ENCODE results near the gene SMIM21. TPM values are rescaled to one million over a fixed set of nuclear protein-coding genes. Genes with fewer than 3 reads are reported as not detected.

The SMIM21 gene
- total and polyA plus RNA-seq, 2 of the 8 experiments (the other 6 are each of a cell fraction or from before 2014, with no cell fraction given): not detected

GRCh38 chr18:75364512-75365253 lies 62.8 kb downstream of the SMIM21 start:
- Histone ChIP-seq H4K8ac (ENCODE audit: extremely low read depth, insufficient read depth, low read length) (no peak overlapping the region), H3K4me3 (ENCODE audit: extremely low read depth in 1 of 4, insufficient read depth in 2 of 4, low read depth in 3 of 4, low read length in 4 of 4) (no peak overlapping the region), H4K5ac (ENCODE audit: insufficient read length, low read depth, low read length) (no peak overlapping the region), H2BK5ac (ENCODE audit: low read depth, low read length) (no peak overlapping the region), H2BK15ac (ENCODE audit: low read length) (no peak overlapping the region), H3K9ac (replicated peaks in 1 of 4; ENCODE audit: extremely low read depth in 1 of 4, low read depth in 3 of 4, low read length in 3 of 4) (no peak overlapping the region), H3K56ac (replicated peaks; ENCODE audit: insufficient read length, low read depth, low read length) (no peak overlapping the region), H3K27ac (ENCODE audit: low read depth, low read length) (no peak overlapping the region), H2BK120ac (replicated peaks; ENCODE audit: low read depth, low read length) (no peak overlapping the region), H3K9me3 (ENCODE audit: insufficient read depth in 2 of 2, low read depth in 1 of 2, low read length in 1 of 2) (peaks cover 0 to 3% of the 10 kb centered on the region in 2 experiments; a peak in 1 of 4 replicates), H4K20me1 (replicated peaks in 1 of 2; ENCODE audit: control insufficient read depth in 1 of 2, insufficient read depth in 2 of 2, low read length in 2 of 2) (peaks cover 0 to 4% of the 10 kb centered on the region in 2 experiments), H2BK12ac (ENCODE audit: low read depth, low read length) (no peak overlapping the region), H2BK20ac (ENCODE audit: low read length) (no peak overlapping the region), H3K23ac (ENCODE audit: insufficient read length) (no peak overlapping the region), H3K36me3 (ENCODE audit: control insufficient read depth in 2 of 4, insufficient read depth in 4 of 4, low read length in 3 of 4) (no peaks in the 10 kb centered on the region), H3K4me1 (replicated peaks in 1 of 4; ENCODE audit: control insufficient read depth in 3 of 4, insufficient read depth in 4 of 4, low read length in 3 of 4) (no peaks in the 10 kb centered on the region; a peak in 1 of 7 replicates), H2AFZ (ENCODE audit: low read length) (no peak overlapping the region), H3K4me2 (ENCODE audit: insufficient read depth in 1 of 2, low read depth in 2 of 2, low read length in 2 of 2) (no peak overlapping the region), H3K79me1 (ENCODE audit: low read depth, low read length) (no peaks in the 10 kb centered on the region), H2AK5ac (ENCODE audit: low read depth, low read length) (no peak overlapping the region), H3K27me3 (replicated peaks in 1 of 4; ENCODE audit: control insufficient read depth in 3 of 4, extremely low read depth in 1 of 4, insufficient read depth in 3 of 4, low read length in 3 of 4) (no peaks in the 10 kb centered on the region), H3K4ac (replicated peaks; ENCODE audit: insufficient read length, low read depth, low read length) (no peak overlapping the region), H3K18ac (ENCODE audit: extremely low read depth, low read length) (no peak overlapping the region), H3K14ac (ENCODE audit: insufficient read length) (no peak overlapping the region), H3K23me2 (ENCODE audit: low read depth, low read length) (peaks cover 7% of the 10 kb centered on the region; the same call in 1 of the 2 replicates), H3K79me2 (ENCODE audit: control insufficient read depth in 1 of 2, insufficient read depth in 2 of 2, low read length in 2 of 2) (no peaks in the 10 kb centered on the region), H4K91ac (replicated peaks; ENCODE audit: insufficient read length, low read length) (no peak overlapping the region)
- DNase-seq (ENCODE audit: low read depth in 1 of 2, low spot score in 2 of 2): no peak
- 93% methylated on average over 13 of the region's 13 CpGs; no CpG with 5 or more reads in 1 of the 2 experiments for WGBS, 2 experiments (ENCODE audit: extremely low coverage in 1 of 2, insufficient coverage in 1 of 2, insufficient read length in 1 of 2, insufficient replicate concordance in 2 of 2, low coverage in 1 of 2, low lambda C conversion rate in 2 of 2, missing lambda C conversion rate in 1 of 2)
- no peak for FAIRE-seq
- POLR2A ChIA-PET (ENCODE audit: partially characterized antibody): no interaction called here
- CTCF ChIA-PET (ENCODE audit: partially characterized antibody): no interaction called here
- TF ChIP-seq POU5F1 (IDR thresholded peaks at IDR 0.05; ENCODE audit: low read depth, low read length): no peak
- no peak for TF ChIP-seq MAX (IDR thresholded peaks at IDR 0.05)
